H9 (cell line): ENCODE data around the gene TJP2. TPM values are rescaled to one million over a fixed set of nuclear protein-coding genes. Genes with fewer than 3 reads are reported as not detected.

Experiments
- DNase-seq: peaks from one replicate; pipeline ENCODE4 v3.0.0-alpha.2; 2017
- H2AFZ ChIP-seq: one replicate; pipeline ENCODE4 v1.6.1; 2013; ENCODE audit warnings: mild to moderate bottlenecking, low read length, control low read depth, moderate library complexity
- H2AK5ac ChIP-seq: 2 replicates; pipeline ENCODE4 v1.6.1; 2013; ENCODE audit warnings: low read length, control low read depth, mixed read lengths; ENCODE audit not compliant: insufficient read length
- H2BK120ac ChIP-seq: one replicate; pipeline ENCODE4 v1.6.1; 2013; ENCODE audit warnings: low read depth, mild to moderate bottlenecking, low read length, control low read depth, inconsistent platforms; ENCODE audit not compliant: poor library complexity, severe bottlenecking
- H2BK12ac ChIP-seq: 2 replicates; pipeline ENCODE4 v1.6.1; 2013; ENCODE audit warnings: low read length, control low read depth, mixed read lengths, low read depth; ENCODE audit not compliant: insufficient read length
- H2BK15ac ChIP-seq: 2 replicates; pipeline ENCODE4 v1.6.1; 2013; ENCODE audit warnings: low read depth, low read length, control low read depth
- H2BK20ac ChIP-seq: one replicate; pipeline ENCODE4 v1.6.1; 2013; ENCODE audit warnings: low read depth, mild to moderate bottlenecking, low read length, control low read depth, inconsistent platforms; ENCODE audit not compliant: poor library complexity, severe bottlenecking
- H2BK5ac ChIP-seq: 2 replicates; pipeline ENCODE4 v1.6.1; 2013; ENCODE audit warnings: low read length, control low read depth, mixed read lengths; ENCODE audit not compliant: insufficient read length
- H3K14ac ChIP-seq: 2 replicates; pipeline ENCODE4 v1.6.1; 2013; ENCODE audit warnings: low read length, control low read depth; ENCODE audit not compliant: insufficient read depth
- H3K18ac ChIP-seq: 2 replicates; pipeline ENCODE4 v1.6.1; 2013; ENCODE audit warnings: low read depth, mild to moderate bottlenecking, mixed read lengths, low read length, control low read depth; ENCODE audit not compliant: insufficient read length
- H3K23ac ChIP-seq: 2 replicates; pipeline ENCODE4 v1.6.1; 2013; ENCODE audit warnings: low read length, control low read depth, mixed read lengths, low read depth; ENCODE audit not compliant: insufficient read length
- H3K23me2 ChIP-seq: 2 replicates; pipeline ENCODE4 v1.6.1; 2013; ENCODE audit warnings: low read depth, mild to moderate bottlenecking, mixed read lengths, low read length, control low read depth; ENCODE audit not compliant: insufficient read length, poor library complexity, severe bottlenecking
- H3K27ac ChIP-seq: 2 replicates; pipeline ENCODE4 v1.5.1; 2013; ENCODE audit warnings: low read length, control low read depth, mixed read lengths, low read depth; ENCODE audit not compliant: insufficient read length
- H3K27me3 ChIP-seq: 2 replicates; pipeline ENCODE4 v1.6.1; 2013; ENCODE audit warnings: low read length, control low read depth, inconsistent platforms; ENCODE audit not compliant: insufficient read depth
- H3K4ac ChIP-seq: 2 replicates; pipeline ENCODE4 v1.6.1; 2013; ENCODE audit warnings: low read depth, mild to moderate bottlenecking, control low read depth, inconsistent platforms, low read length, moderate library complexity
- H3K4me1 ChIP-seq: 2 replicates; pipeline ENCODE4 v1.6.1; 2013; ENCODE audit warnings: low read length, control low read depth, inconsistent platforms; ENCODE audit not compliant: insufficient read depth
- H3K4me2 ChIP-seq: 2 replicates; pipeline ENCODE4 v1.6.1; 2013; ENCODE audit warnings: low read length, control low read depth, mixed read lengths; ENCODE audit not compliant: insufficient read length, insufficient read depth
- H3K56ac ChIP-seq: 2 replicates; pipeline ENCODE4 v1.6.1; 2013; ENCODE audit warnings: low read depth, mild to moderate bottlenecking, mixed read lengths, low read length, control low read depth; ENCODE audit not compliant: insufficient read length
- H3K79me1 ChIP-seq: 2 replicates; pipeline ENCODE4 v1.6.1; 2013; ENCODE audit warnings: low read depth, mild to moderate bottlenecking, moderate library complexity, low read length, control low read depth, inconsistent platforms; ENCODE audit not compliant: insufficient read depth, poor library complexity, severe bottlenecking
- H3K79me2 ChIP-seq: 2 replicates; pipeline ENCODE4 v1.6.1; 2013; ENCODE audit warnings: low read length, control low read depth, inconsistent platforms; ENCODE audit not compliant: insufficient read depth
- H3K9ac ChIP-seq: 2 replicates; pipeline ENCODE4 v1.6.1; 2013; ENCODE audit warnings: low read length, control low read depth, mixed read lengths; ENCODE audit not compliant: insufficient read length; ENCODE audit errors: extremely low read depth
- H3K9me3 ChIP-seq: one replicate; pipeline ENCODE4 v1.6.1; 2013; ENCODE audit warnings: low read depth, low read length, inconsistent platforms; ENCODE audit not compliant: control insufficient read depth
- H3T11ph ChIP-seq: one replicate; pipeline ENCODE4 v1.6.1; 2013; ENCODE audit warnings: mild to moderate bottlenecking, low read length, control low read depth, inconsistent platforms
- H4K20me1 ChIP-seq: one replicate; pipeline ENCODE4 v1.6.1; 2013; ENCODE audit not compliant: control insufficient read depth, insufficient read length, insufficient read depth
- H4K5ac ChIP-seq: 2 replicates; pipeline ENCODE4 v1.6.1; 2013; ENCODE audit warnings: low read depth, mild to moderate bottlenecking, mixed read lengths, low read length, control low read depth; ENCODE audit not compliant: insufficient read length
- H4K8ac ChIP-seq: replicated peaks from 2 replicates; pipeline ENCODE4 v1.6.1; 2013; ENCODE audit warnings: low read length, control low read depth, mixed read lengths, low read depth; ENCODE audit not compliant: insufficient read length
- H4K91ac ChIP-seq: 2 replicates; pipeline ENCODE4 v1.6.1; 2013; ENCODE audit warnings: low read depth, mild to moderate bottlenecking, moderate library complexity, mixed read lengths, low read length, control low read depth; ENCODE audit not compliant: insufficient read length
- H3K27ac Mint-ChIP-seq, 3 experiments: 2 replicates in 2 of 3; 3 replicates in 1 of 3; pipeline ENCODE4 v1.8.0; 2020 to 2021; ENCODE audit warnings: mixed read lengths in 3 of 3, mild to moderate bottlenecking in 1 of 3, moderate library complexity in 1 of 3
- H3K27me3 Mint-ChIP-seq: 2 replicates; pipeline ENCODE4 v1.8.0; 2021; ENCODE audit warnings: low read depth, mild to moderate bottlenecking, moderate library complexity, mixed read lengths
- H3K36me3 Mint-ChIP-seq, 3 experiments: 2 replicates in 2 of 3; 3 replicates in 1 of 3; pipeline ENCODE4 v1.8.0; 2020 to 2021; ENCODE audit warnings: low read depth in 3 of 3, mixed read lengths in 3 of 3; ENCODE audit not compliant: insufficient read depth in 1 of 3
- H3K4me1 Mint-ChIP-seq, 2 experiments: 2 replicates each; pipeline ENCODE4 v1.8.0; 2020; ENCODE audit warnings: mixed read lengths in 2 of 2
- H3K4me3 Mint-ChIP-seq, 2 experiments: 2 replicates in 1 of 2; 3 replicates in 1 of 2; pipeline ENCODE4 v1.8.0; 2020 to 2021; ENCODE audit warnings: mild to moderate bottlenecking in 2 of 2, mixed read lengths in 2 of 2, moderate library complexity in 1 of 2
- H3K9me3 Mint-ChIP-seq, 2 experiments: 2 replicates in 1 of 2; 3 replicates in 1 of 2; pipeline ENCODE4 v1.8.0; 2020; ENCODE audit warnings: mild to moderate bottlenecking in 2 of 2, mixed read lengths in 2 of 2, moderate library complexity in 1 of 2
- CTCF ChIP-seq: fragments of 200-600 bp; sonication (generic); conservative IDR thresholded peaks from 3 replicates; pipeline ENCODE4 v1.8.0; 2021; ENCODE audit warnings: antibody characterized with exemption, mild to moderate bottlenecking
- WGBS: extraction: QIAGEN DNeasy Blood & Tissue Kit; methylation state at CpG from one replicate; pipeline ENCODE4 v1.1.7; 2013; ENCODE audit warnings: missing lambda C conversion rate, low lambda C conversion rate, mixed read lengths; ENCODE audit not compliant: insufficient read length; ENCODE audit errors: extremely low coverage; 5-methylcytosine and 5-hydroxymethylcytosine counted together
- total RNA-seq: library from RNA; stranded (reverse); gene quantifications from 2 replicates; pipeline ENCODE4 v1.2.1, GENCODE V29; 2021

TJP2 gene
- total RNA-seq, 1 experiment from 2014 or later = 130 TPM

- H3K23ac ChIP-seq = no peak overlapping the region
- H4K5ac ChIP-seq = no peak overlapping the region
- no peak overlapping the region for H2BK15ac ChIP-seq
- H3K79me1 ChIP-seq = no peaks in the 10 kb centered on the region
- no peak overlapping the region for H2BK20ac ChIP-seq
- no peak overlapping the region for H3K4ac ChIP-seq
- peaks cover 8 to 22% (median 9%) of the 10 kb centered on the region in 3 experiments for H3K36me3 Mint-ChIP-seq
- no peak overlapping the region for H3K4me2 ChIP-seq
- no peak overlapping the region for H3K56ac ChIP-seq
- no peaks in the 10 kb centered on the region for H4K20me1 ChIP-seq
- H3K27me3 ChIP-seq = no peaks in the 10 kb centered on the region
- H3K23me2 ChIP-seq = no peaks in the 10 kb centered on the region
- no peak overlapping the region for H3K4me3 Mint-ChIP-seq
- no peaks in the 10 kb centered on the region for H3K79me2 ChIP-seq
- TF ChIP-seq CTCF = no peak
- no peak overlapping the region for H2BK5ac ChIP-seq
- no peak for DNase-seq
- no peak overlapping the region for H4K91ac ChIP-seq
- H3T11ph ChIP-seq = no peak overlapping the region
- H3K9me3 ChIP-seq = no peaks in the 10 kb centered on the region
- H2AK5ac ChIP-seq = no peak overlapping the region
- H2BK12ac ChIP-seq = no peak overlapping the region
- no peak overlapping the region for H3K9ac ChIP-seq
- H3K9me3 Mint-ChIP-seq = peaks cover 20 to 27% of the 10 kb centered on the region in 2 experiments
- H3K14ac ChIP-seq = no peak overlapping the region
- H2BK120ac ChIP-seq = no peak overlapping the region
- H3K18ac ChIP-seq = no peak overlapping the region
- no peaks in the 10 kb centered on the region; the same call in 1 of the 2 replicates for H3K4me1 ChIP-seq
- H3K4me1 Mint-ChIP-seq = peaks cover 40 to 45% of the 10 kb centered on the region in 2 experiments
- no peak overlapping the region for H2AFZ ChIP-seq
- H3K27me3 Mint-ChIP-seq = peaks cover 3% of the 10 kb centered on the region; the same call in 1 of the 2 replicates
- peak overlapping the region in 1 of 3 experiments; percentile 72; a peak in 2 of 7 replicates for H3K27ac Mint-ChIP-seq
- no peak overlapping the region for H4K8ac ChIP-seq
- WGBS = no CpG with 5 or more reads among the region's 3 CpGs
- H3K27ac ChIP-seq = no peak overlapping the region
These were observed 105.7 kb downstream of the TJP2 start for GRCh38 chr9:69279733-69280132.
